Astrocyte (in vitro differentiated cells and primary cell): ENCODE measurements around the gene KIAA1217. TPM values are rescaled to one million over a fixed set of nuclear protein-coding genes. Genes with fewer than 3 reads are reported as not detected.
A peak's percentile ranks its signal among the peaks of the same experiment; 100 is the strongest.

Experiments
- DNase-seq: peaks from one replicate; pipeline ENCODE4 v3.0.0-alpha.2; 2010; ENCODE audit warnings: low read depth
- FAIRE-seq: peaks from 2 replicates; lab custom pipeline; 2011; peaks lifted over from hg19 to GRCh38; lab: Jason Lieb, UNC
- H2AFZ ChIP-seq: 2 replicates; pipeline ENCODE4 v1.6.0; 2012; ENCODE audit warnings: low read depth, low read length, inconsistent platforms
- H3K27ac ChIP-seq: 2 replicates; pipeline ENCODE4 v1.5.1; 2011; ENCODE audit warnings: low read depth, low read length, inconsistent platforms
- H3K27me3 ChIP-seq: 2 replicates; pipeline ENCODE4 v1.6.0; 2011; ENCODE audit warnings: low read length, inconsistent platforms; ENCODE audit not compliant: insufficient read depth
- H3K36me3 ChIP-seq: 2 replicates; pipeline ENCODE4 v1.5.1; 2011; ENCODE audit warnings: low read length, inconsistent platforms; ENCODE audit not compliant: insufficient read depth
- H3K4me1 ChIP-seq: 2 replicates; pipeline ENCODE4 v1.5.1; 2011; ENCODE audit warnings: low read length, inconsistent platforms; ENCODE audit not compliant: insufficient read depth
- H3K4me2 ChIP-seq: 2 replicates; pipeline ENCODE4 v1.6.0; 2012; ENCODE audit warnings: low read length, inconsistent platforms
- H3K4me3 ChIP-seq: 2 replicates; pipeline ENCODE4 v1.5.1; 2011; ENCODE audit warnings: low read depth, mild to moderate bottlenecking, low read length, inconsistent platforms; ENCODE audit not compliant: insufficient read depth
- H3K79me2 ChIP-seq: 2 replicates; pipeline ENCODE4 v1.6.0; 2012; ENCODE audit warnings: mild to moderate bottlenecking, low read length, inconsistent platforms; ENCODE audit not compliant: insufficient read depth
- H3K9ac ChIP-seq: 2 replicates; pipeline ENCODE4 v1.6.0; 2012; ENCODE audit warnings: mild to moderate bottlenecking, low read length, inconsistent platforms
- H3K9me3 ChIP-seq: 2 replicates; pipeline ENCODE4 v1.5.1; 2012; ENCODE audit warnings: low read depth, mild to moderate bottlenecking, low read length, inconsistent platforms; ENCODE audit not compliant: insufficient read depth
- H4K20me1 ChIP-seq: 2 replicates; pipeline ENCODE4 v1.6.0; 2012; ENCODE audit warnings: low read length, inconsistent platforms; ENCODE audit not compliant: insufficient read depth
- H3K27ac Mint-ChIP-seq: one replicate; pipeline ENCODE4 v1.8.0; 2021; ENCODE audit warnings: mild to moderate bottlenecking, mixed read lengths; ENCODE audit not compliant: unreplicated experiment
- H3K27me3 Mint-ChIP-seq: one replicate; pipeline ENCODE4 v1.8.0; 2021; ENCODE audit warnings: low read depth, mixed read lengths; ENCODE audit not compliant: unreplicated experiment
- H3K36me3 Mint-ChIP-seq: one replicate; pipeline ENCODE4 v1.8.0; 2021; ENCODE audit warnings: low read depth, mixed read lengths; ENCODE audit not compliant: unreplicated experiment
- H3K4me1 Mint-ChIP-seq: one replicate; pipeline ENCODE4 v1.8.0; 2021; ENCODE audit warnings: low read depth, mixed read lengths; ENCODE audit not compliant: unreplicated experiment
- H3K4me3 Mint-ChIP-seq: one replicate; pipeline ENCODE4 v1.8.0; 2021; ENCODE audit warnings: mild to moderate bottlenecking, moderate library complexity, mixed read lengths; ENCODE audit not compliant: unreplicated experiment
- H3K9me3 Mint-ChIP-seq: one replicate; pipeline ENCODE4 v1.8.0; 2021; ENCODE audit warnings: mild to moderate bottlenecking, mixed read lengths; ENCODE audit not compliant: unreplicated experiment
- EZH2 ChIP-seq: IDR thresholded peaks from 2 replicates; pipeline ENCODE4 v1.6.1; 2012; ENCODE audit warnings: mild to moderate bottlenecking, low read length, inconsistent platforms; ENCODE audit not compliant: insufficient read depth
- total RNA-seq: library from RNA; stranded (reverse); gene quantifications from 2 replicates; pipeline ENCODE4 v1.2.1, GENCODE V29; 2021
- TF ChIP-seq, protein P1 (sequence below): IDR thresholded peaks from 2 replicates; pipeline ENCODE4 v1.5.1; 2011; ENCODE audit warnings: low read depth, mild to moderate bottlenecking, inconsistent platforms, low read length, moderate library complexity; ENCODE audit not compliant: insufficient read depth

KIAA1217 gene
- total RNA-seq, 1 donor from 2014 or later = 31.8 TPM

DNA sequence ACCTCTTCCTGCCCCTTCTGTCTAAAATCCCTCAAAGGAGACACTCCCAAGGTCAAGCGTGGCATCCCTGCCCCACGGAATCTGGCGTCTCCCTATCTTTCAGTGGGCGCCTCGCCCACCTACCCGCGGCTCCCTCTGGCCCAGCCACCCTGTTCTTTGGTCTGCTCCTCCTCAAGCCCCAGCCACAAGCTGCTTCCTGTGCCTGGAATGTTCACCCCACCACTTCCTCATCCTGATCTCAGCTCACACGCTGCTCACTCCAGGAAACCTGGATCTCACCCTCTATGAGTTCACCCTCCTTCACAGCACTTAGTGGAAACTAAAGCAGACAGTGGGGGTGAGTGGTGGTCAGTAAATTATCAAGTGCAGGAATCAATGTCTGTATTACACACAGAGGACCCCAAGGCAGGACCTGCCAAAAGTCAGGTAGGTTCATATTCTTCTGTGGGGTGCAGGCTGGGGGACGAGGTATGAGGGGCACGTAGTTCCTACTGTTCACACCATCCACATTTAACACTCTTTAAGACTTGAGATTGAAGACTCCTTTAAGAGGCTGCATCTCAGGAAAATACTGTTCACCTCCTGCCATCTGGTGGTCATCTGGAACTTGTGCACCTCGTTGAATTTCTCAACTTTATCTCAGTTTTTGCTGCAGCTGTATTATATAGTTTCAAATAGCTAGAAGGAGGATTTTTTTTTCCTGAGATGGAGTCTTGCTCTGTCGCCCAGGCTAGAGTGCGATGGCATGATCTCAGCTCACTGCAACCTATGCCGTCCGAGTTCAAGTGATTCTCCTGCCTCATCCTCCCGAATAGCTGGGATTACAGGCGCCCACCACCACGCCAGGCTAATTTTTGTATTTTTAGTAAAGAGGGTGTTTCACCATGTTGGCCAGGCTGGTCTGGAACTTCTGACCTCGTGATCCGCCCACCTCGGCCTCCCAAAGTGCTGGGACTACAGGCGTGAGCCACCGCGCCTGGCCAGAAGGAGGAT lies 348.1 kb downstream of the KIAA1217 start:
- H3K79me2 ChIP-seq = no peaks in the 10 kb centered on the region
- Mint-ChIP-seq H3K4me3 (no peak overlapping the region), H3K36me3 (no peaks in the 10 kb centered on the region), H3K27me3 (peaks cover 5% of the 10 kb centered on the region), H3K27ac (peak overlapping the region; percentile 73), H3K9me3 (peaks cover 2% of the 10 kb centered on the region), H3K4me1 (peaks cover 16% of the 10 kb centered on the region)
- peaks cover 9% of the 10 kb centered on the region for H3K9me3 ChIP-seq
- no peaks in the 10 kb centered on the region for H3K27me3 ChIP-seq
- no peaks in the 10 kb centered on the region for H4K20me1 ChIP-seq
- TF ChIP-seq, protein P1, sequence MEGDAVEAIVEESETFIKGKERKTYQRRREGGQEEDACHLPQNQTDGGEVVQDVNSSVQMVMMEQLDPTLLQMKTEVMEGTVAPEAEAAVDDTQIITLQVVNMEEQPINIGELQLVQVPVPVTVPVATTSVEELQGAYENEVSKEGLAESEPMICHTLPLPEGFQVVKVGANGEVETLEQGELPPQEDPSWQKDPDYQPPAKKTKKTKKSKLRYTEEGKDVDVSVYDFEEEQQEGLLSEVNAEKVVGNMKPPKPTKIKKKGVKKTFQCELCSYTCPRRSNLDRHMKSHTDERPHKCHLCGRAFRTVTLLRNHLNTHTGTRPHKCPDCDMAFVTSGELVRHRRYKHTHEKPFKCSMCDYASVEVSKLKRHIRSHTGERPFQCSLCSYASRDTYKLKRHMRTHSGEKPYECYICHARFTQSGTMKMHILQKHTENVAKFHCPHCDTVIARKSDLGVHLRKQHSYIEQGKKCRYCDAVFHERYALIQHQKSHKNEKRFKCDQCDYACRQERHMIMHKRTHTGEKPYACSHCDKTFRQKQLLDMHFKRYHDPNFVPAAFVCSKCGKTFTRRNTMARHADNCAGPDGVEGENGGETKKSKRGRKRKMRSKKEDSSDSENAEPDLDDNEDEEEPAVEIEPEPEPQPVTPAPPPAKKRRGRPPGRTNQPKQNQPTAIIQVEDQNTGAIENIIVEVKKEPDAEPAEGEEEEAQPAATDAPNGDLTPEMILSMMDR = peak; percentile 79
- TF ChIP-seq EZH2 = no peak
- H3K36me3 ChIP-seq = no peaks in the 10 kb centered on the region
- H3K27ac ChIP-seq = no peak overlapping the region
- H3K4me3 ChIP-seq = no peak overlapping the region
- DNase-seq (peak; percentile 64), FAIRE-seq (no peak)
- H3K4me1 ChIP-seq = peaks cover 9% of the 10 kb centered on the region
- H3K4me2 ChIP-seq = peak overlapping the region; percentile 57
- H3K9ac ChIP-seq = no peak overlapping the region
- no peak overlapping the region for H2AFZ ChIP-seq

DNA sequence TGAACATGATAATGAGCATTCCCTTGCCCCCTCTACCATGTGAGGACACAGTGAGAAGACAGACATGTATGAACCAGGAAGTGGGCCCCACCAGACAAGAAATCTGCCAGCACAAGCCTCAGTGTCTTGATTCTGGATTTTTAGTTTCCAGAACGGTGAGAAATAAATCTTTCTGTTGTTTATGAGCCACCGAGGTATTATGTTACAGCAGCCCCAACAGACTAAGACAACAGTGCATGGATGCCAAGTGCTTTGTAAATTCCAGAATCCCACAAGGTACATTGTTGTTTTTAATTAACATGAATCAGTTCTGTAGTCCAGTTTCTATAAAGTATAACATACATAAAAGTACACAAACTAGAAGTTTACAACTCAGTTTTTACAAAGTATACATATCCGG lies 352.5 kb downstream of the KIAA1217 start:
- FAIRE-seq = no peak
- H3K27ac ChIP-seq = no peak overlapping the region
- H3K4me3 ChIP-seq = no peak overlapping the region
- H3K9me3 ChIP-seq = peaks cover 9% of the 10 kb centered on the region
- no peaks in the 10 kb centered on the region for H3K79me2 ChIP-seq
- no peak for TF ChIP-seq EZH2
- TF ChIP-seq, protein P1 = no peak
- peaks cover 9% of the 10 kb centered on the region for H3K4me1 Mint-ChIP-seq
- DNase-seq = peak; percentile 15
- peaks cover 3% of the 10 kb centered on the region for H3K27me3 Mint-ChIP-seq
- no peaks in the 10 kb centered on the region for H4K20me1 ChIP-seq
- no peak overlapping the region for H3K4me3 Mint-ChIP-seq
- H3K36me3 Mint-ChIP-seq = no peaks in the 10 kb centered on the region
- no peak overlapping the region for H2AFZ ChIP-seq
- H3K36me3 ChIP-seq = no peaks in the 10 kb centered on the region
- no peak overlapping the region for H3K9ac ChIP-seq
- no peaks in the 10 kb centered on the region for H3K27me3 ChIP-seq
- H3K4me1 ChIP-seq = peaks cover 7% of the 10 kb centered on the region
- H3K27ac Mint-ChIP-seq = no peak overlapping the region
- no peaks in the 10 kb centered on the region for H3K9me3 Mint-ChIP-seq
- no peak overlapping the region for H3K4me2 ChIP-seq

DNA sequence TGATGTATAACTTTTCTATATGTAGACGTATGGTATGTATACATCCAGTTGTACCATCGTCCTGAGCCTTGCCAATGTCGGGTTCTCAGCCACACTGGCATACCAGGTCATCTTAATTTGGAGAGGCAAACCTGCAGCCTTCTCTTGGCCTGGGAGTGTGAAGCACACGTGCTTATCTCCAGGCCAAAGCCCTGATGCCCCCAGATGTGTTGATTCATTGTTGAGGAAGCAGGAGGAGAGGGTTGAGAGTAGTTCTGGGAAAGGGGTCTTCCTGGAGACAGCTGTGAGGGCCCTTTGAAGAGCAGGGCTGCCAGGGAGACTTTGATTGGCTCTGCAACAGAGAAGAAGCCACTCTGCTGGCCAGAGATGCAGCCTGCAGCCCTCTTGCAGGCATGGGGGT lies 359.1 kb downstream of the KIAA1217 start:
- no peak for TF ChIP-seq EZH2
- TF ChIP-seq, protein P1 = no peak
- H3K27ac Mint-ChIP-seq = no peak overlapping the region
- FAIRE-seq = no peak

More for the DNA sequence above, 359.1 kb downstream of the KIAA1217 start:
- DNase-seq = no peak
- no peaks in the 10 kb centered on the region for H3K27me3 ChIP-seq
- H3K79me2 ChIP-seq = no peaks in the 10 kb centered on the region
- no peaks in the 10 kb centered on the region for H4K20me1 ChIP-seq
- H3K36me3 Mint-ChIP-seq = peaks cover 5% of the 10 kb centered on the region
- H3K4me1 ChIP-seq = no peaks in the 10 kb centered on the region
- no peak overlapping the region for H3K4me3 Mint-ChIP-seq
- H2AFZ ChIP-seq = no peak overlapping the region
- peaks cover 3% of the 10 kb centered on the region for H3K4me1 Mint-ChIP-seq
- H3K4me3 ChIP-seq = no peak overlapping the region
- peaks cover 8% of the 10 kb centered on the region for H3K27me3 Mint-ChIP-seq
- no peak overlapping the region for H3K9ac ChIP-seq
- H3K9me3 Mint-ChIP-seq = no peaks in the 10 kb centered on the region
- H3K9me3 ChIP-seq = no peaks in the 10 kb centered on the region
- no peak overlapping the region for H3K27ac ChIP-seq
- no peaks in the 10 kb centered on the region for H3K36me3 ChIP-seq
- H3K4me2 ChIP-seq = no peak overlapping the region
